Testis (tissue), 2 donors: ENCODE data around the gene VEZT.

ENCODE experiments used
- POLR2A ChIP-seq: fragments of 450-650 bp; IDR thresholded peaks from one replicate; pipeline ENCODE4 v1.6.1; 2017; ENCODE audit warnings: antibody characterized with exemption, mild to moderate bottlenecking, moderate library complexity
- TF ChIP-seq, protein P1 (sequence below), 3 experiments: fragments of 450-650 bp in 2 of 3; fragments of 200-600 bp in 1 of 3; sonication (generic) in 1 of 3; IDR thresholded peaks; one replicate each; pipeline ENCODE4 v1.5.1; 2016 to 2019; ENCODE audit warnings: antibody characterized with exemption in 3 of 3, mild to moderate bottlenecking in 2 of 3, moderate library complexity in 1 of 3

DNA sequence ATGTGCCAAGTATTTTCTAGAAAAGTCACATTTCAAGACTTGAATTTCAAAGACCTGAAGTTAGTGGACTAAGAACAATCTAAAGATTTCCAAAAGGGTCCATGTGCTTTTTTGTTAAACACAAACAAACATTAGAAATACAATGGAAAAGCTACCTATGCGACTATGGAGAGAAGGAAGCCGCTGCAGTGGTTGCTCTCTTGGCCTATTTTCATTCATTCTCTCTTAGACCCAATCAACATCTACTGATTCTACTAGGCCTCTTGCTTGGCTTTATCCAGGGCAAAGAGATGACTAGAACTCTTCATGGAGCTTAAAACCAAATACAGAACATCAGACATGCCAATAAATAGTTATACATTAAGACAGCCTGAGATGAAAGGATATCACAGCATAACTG lies 10.2 kb upstream of the VEZT start:
- TF ChIP-seq, protein P1, sequence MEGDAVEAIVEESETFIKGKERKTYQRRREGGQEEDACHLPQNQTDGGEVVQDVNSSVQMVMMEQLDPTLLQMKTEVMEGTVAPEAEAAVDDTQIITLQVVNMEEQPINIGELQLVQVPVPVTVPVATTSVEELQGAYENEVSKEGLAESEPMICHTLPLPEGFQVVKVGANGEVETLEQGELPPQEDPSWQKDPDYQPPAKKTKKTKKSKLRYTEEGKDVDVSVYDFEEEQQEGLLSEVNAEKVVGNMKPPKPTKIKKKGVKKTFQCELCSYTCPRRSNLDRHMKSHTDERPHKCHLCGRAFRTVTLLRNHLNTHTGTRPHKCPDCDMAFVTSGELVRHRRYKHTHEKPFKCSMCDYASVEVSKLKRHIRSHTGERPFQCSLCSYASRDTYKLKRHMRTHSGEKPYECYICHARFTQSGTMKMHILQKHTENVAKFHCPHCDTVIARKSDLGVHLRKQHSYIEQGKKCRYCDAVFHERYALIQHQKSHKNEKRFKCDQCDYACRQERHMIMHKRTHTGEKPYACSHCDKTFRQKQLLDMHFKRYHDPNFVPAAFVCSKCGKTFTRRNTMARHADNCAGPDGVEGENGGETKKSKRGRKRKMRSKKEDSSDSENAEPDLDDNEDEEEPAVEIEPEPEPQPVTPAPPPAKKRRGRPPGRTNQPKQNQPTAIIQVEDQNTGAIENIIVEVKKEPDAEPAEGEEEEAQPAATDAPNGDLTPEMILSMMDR (IDR thresholded peaks at IDR 0.05): no peak
- no peak for TF ChIP-seq POLR2A
